Measurements from ENCODE around the gene CSNK2B. TPM values are rescaled to one million over a fixed set of nuclear protein-coding genes. Genes with fewer than 3 reads are reported as not detected.
A peak's percentile ranks its signal among the peaks of the same experiment; 100 is the strongest.

Gene CSNK2B
- total and polyA plus RNA-seq, 11 donors: 111 to 323 (median 124) TPM

- no peak overlapping the region for H3K27ac ChIP-seq
- DNase-seq: no peak
- H3K27me3 ChIP-seq: no peaks in the 10 kb centered on the region
- no peak for ATAC-seq
- peaks cover 0 to 21% (median 14%) of the 10 kb centered on the region in 12 donors for H3K4me1 ChIP-seq
- H3K9me3 ChIP-seq: no peaks in the 10 kb centered on the region
- WGBS, 4 donors: 77 to 81% (median 78%) methylated on average over 8 of the region's 8 CpGs
- H3K4me3 ChIP-seq: no peak overlapping the region
- peaks cover 0 to 22% (median 8%) of the 10 kb centered on the region in 9 donors for H3K36me3 ChIP-seq
- intact Hi-C loops (cut with DNase I): loop anchor here in 1 of 10 donors (5.0 kb wide), 1 partner anchor 199 kb away; the partner anchor contains the start of gene SLC44A4
- TF ChIP-seq POLR2A (IDR thresholded peaks at IDR 0.05): no peak
- no peak for TF ChIP-seq CTCF (IDR thresholded peaks at IDR 0.05)
Observed at GRCh38 chr6:31677955-31678354, 12.1 kb downstream of the CSNK2B start.

GRCh38 chr6:31680226-31681134 lies 14.6 kb downstream of the CSNK2B start, which contains the start of gene LY6G5C:
LY6G5C (minus strand) TSS chr6:31681067; CDS start chr6:31680373, 694 bp downstream.
- Histone ChIP-seq H3K4me3 (peak within 1 kb of the TSS; percentile 28 to 74 (median 58)), H3K27me3 (no peaks in the 10 kb centered on the region), H3K36me3 (peaks cover 0 to 14% (median 6%) of the 10 kb centered on the region in 9 donors), H3K4me1 (peaks cover 0 to 26% (median 14%) of the 10 kb centered on the region in 12 donors), H3K27ac (peak within 1 kb of the TSS in 11 of 12 donors; percentile 9 to 83 (median 63)), H3K9me3 (no peaks in the 10 kb centered on the region)
- TF ChIP-seq POLR2A (IDR thresholded peaks at IDR 0.05) (no peak), CTCF (IDR thresholded peaks at IDR 0.05) (peak; percentile 54 to 85 (median 78))
- ATAC-seq: peak; percentile 75 to 92 (median 88)
- WGBS, 4 donors: 11 to 14% (median 13%) methylated on average over 17 of the region's 17 CpGs
- intact Hi-C loops (cut with DNase I): loop anchor here (1.0 to 10.0 kb wide), 15 partner anchors 47 to 274 kb away; partner anchors contain the start of genes DDAH2 (in 3 of the 10), NELFE (in 3 of the 10), SKIC2 (in 3 of the 10) and SAPCD1 (in 2 of the 10)
- peak; percentile 82 to 90 (median 85) for DNase-seq

GRCh38 chr6:31681135-31681671 lies 15.3 kb downstream of the CSNK2B start:
- DNase-seq (peak; percentile 44 to 79 (median 54)), ATAC-seq (peak; percentile 49 to 81 (median 66))
- peak in 3 of 12 donors; percentile 7 to 37 (median 13) for TF ChIP-seq CTCF (IDR thresholded peaks at IDR 0.05)
- no peak for TF ChIP-seq POLR2A (IDR thresholded peaks at IDR 0.05)
- H3K4me1 ChIP-seq: peaks cover 0 to 26% (median 14%) of the 10 kb centered on the region in 12 donors
- H3K4me3 ChIP-seq: peak overlapping the region; percentile 28 to 74 (median 58)
- 1 to 3% (median 2%) methylated on average over 29 to 40 of the region's 40 CpGs for WGBS, 4 donors
- peak overlapping the region in 11 of 12 donors; percentile 9 to 83 (median 63) for H3K27ac ChIP-seq
- H3K36me3 ChIP-seq: peaks cover 0 to 21% (median 12%) of the 10 kb centered on the region in 9 donors
- H3K27me3 ChIP-seq: no peaks in the 10 kb centered on the region
- H3K9me3 ChIP-seq: no peaks in the 10 kb centered on the region
- intact Hi-C loops (cut with DNase I): loop anchor here (1.0 to 10.0 kb wide), 14 partner anchors 46 to 274 kb away; partner anchors contain the start of genes DDAH2 (in 3 of the 10), NELFE (in 3 of the 10), SKIC2 (in 3 of the 10) and SAPCD1 (in 2 of the 10)
